ENCODE data around the gene CHRNE.
"Not testable (repeated sequence)": the region's sequence is repeated elsewhere in the genome, so short reads cannot be mapped to it uniquely, and the experiment has no call there.

Gene CHRNE

DNA sequence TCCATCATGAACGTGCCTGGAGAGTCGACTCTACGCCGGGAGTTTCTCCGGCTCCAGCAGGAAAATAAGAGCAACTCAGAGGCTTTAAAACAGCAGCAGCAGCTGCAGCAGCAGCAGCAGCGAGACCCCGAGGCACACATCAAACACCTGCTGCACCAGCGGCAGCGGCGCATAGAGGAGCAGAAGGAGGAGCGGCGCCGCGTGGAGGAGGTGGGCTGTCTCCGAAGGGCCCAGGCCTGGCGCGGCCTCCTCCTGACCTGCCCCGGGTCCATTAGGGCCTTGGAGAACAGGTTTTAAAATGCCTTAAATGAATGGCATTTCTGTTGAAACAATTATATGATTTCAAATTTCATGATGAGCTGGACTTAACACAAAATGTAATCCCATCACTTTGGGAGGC is 15.3 kb downstream of the CHRNE start:
- no peak for DNase-seq (ENCODE audit: low read depth in 2 of 2)

DNA sequence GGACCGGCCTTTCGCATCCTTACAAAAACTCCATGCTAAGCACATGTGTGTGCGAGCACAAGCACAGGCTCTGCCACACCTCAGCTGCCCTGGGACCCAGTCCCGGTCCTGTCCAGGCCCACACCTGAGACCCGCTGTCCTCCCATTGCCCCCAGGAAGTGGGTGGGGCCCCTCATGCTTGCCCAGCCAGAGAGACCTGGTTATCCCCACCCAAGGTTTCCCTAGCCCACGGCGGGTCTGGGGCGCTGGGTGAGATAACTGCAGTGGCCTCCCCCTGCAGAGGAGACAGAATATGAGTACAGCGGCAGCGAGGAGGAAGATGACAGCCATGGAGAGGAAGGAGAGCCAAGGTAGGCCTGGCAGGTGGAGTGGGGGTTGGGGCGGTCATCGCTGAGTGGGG is 16.1 kb downstream of the CHRNE start:
- DNase-seq (ENCODE audit: low read depth in 2 of 2): no peak

DNA sequence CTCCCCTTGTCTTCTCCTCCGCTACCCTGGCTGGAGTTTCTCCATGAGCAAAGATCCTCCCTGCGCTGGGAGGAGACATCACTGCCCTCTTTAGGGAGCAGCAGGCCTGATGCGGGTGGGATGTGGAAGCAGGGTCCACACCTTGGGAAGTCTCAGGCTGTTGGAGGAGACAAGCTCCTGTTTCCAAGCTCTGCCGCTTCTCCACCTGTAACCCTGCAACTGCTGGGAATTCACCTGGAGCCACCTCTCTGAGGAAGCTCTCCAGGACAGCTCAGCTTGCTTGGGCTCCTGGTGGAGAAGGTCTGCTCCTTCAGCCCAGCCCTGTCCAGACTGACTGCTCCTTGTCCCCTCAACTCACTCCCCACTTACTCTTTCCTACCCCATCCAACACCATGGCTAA is 18.4 kb downstream of the CHRNE start:
- no peak for DNase-seq (ENCODE audit: low read depth in 2 of 2)

DNA sequence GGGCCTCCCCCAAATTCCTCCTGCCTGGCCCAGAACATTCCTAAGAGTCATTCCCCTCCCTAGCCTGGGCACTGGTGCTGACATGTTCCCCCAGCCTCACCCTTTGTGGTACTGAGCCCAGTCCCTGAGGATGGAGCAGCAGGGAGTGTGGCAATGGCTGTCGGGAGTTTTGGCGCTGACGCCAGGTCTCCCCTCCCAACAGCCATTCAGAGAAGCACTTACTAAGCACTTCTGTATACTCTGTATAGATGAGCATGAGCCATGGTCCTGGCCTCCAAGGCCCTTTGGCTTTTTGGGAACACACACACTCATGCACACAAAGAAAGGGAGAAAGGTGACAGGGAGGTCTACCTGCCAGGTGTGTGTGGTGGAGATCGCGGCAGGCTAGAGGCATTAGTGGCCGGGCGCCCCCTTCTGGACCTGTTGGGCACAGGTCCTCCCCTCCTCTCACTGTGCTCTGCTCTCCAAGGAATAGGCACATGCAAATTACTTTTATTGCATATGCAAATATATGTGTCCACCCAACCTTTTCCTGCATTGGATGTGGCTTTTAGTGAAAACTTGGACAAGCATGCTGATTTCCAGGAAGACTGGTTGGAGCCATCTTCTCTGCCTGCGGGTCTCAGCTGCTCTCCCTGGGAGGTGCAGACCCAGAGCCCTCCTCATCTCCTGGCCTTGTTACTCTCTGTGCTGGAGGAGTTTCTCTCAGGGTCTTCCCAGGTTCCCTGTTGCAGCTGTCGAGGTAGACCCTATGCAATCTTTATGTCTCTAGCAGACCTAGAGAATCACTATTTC is 20.9 kb downstream of the CHRNE start:
- DNase-seq (ENCODE audit: low read depth in 2 of 2): no peak

DNA sequence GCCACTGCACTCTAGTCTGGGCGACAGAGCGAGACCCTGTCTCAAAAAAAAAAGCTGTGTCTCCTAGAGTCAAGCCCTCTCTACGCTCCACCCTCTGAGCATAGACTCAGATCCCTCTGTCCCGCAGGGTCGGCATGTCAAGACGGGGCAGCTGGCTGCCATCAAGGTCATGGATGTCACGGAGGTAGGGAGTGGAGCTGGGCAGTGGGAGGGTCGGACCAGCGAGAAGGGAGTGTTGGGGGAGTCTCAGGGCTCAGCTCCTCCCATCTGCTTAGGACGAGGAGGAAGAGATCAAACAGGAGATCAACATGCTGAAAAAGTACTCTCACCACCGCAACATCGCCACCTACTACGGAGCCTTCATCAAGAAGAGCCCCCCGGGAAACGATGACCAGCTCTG is 22.0 kb downstream of the CHRNE start:
- no peak for DNase-seq (ENCODE audit: low read depth in 2 of 2)

DNA sequence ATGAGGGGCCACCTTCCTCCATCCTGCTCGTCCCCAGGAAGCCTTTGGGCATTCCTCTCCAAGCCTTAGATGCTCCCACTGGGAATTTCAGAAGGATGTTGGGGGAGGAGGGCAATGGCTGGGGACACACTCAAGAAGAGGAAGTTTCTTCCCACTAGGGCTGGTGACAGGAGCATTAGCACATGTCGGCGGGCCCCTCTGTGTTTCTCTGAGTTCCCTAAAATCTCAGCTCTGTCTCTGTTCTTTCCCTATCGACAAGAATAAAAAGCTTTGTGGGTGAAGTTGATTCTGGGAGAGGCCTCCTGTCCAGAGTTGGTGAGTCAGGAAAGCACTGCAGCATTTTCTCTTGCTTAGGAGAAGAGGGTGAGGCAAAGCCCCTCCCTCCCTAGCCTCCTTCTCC is 23.3 kb downstream of the CHRNE start:
- no peak for DNase-seq (ENCODE audit: low read depth in 2 of 2)

DNA sequence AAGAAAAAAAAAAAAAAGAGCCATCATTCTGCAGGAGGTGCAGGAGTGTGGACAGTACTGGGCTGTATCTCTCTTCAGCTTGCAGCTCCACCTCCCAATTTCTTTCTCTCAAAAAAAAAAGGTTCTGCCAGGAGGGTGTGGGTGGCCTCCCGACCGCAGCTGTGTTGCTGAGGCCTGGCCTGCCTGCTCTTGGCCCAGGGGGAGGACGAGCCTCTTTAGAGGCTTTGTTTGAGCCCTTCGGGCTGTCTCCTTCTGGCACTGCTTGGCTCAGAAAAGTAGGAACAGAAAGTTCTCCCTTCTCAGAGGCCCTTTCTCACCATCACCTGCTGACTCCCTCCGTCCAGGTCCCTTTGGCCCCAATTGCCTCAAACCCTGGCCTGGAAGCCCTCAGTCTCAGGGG is 25.8 kb downstream of the CHRNE start:
- no peak for DNase-seq (ENCODE audit: low read depth in 2 of 2)

DNA sequence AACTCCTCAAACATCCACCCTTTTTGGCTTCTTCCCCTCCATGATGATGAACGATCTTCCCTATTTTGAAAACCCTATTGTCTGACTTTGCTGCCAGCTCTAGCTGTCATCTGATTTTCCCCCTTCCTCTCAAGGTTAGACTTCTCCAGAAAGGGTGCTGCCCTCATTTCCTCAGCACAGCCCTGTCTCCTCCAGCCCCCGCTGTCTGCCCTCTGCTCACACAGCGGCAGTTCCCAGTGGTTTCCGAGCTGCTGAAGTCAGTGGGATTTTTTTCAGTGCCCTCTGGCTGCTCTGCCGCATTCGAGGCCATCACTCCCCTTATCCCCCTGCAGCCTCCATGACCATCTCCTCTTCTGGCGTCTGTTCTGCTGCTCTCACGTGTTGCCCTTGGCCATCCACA is 30.1 kb downstream of the CHRNE start:
- no peak for DNase-seq (ENCODE audit: low read depth in 2 of 2)

DNA sequence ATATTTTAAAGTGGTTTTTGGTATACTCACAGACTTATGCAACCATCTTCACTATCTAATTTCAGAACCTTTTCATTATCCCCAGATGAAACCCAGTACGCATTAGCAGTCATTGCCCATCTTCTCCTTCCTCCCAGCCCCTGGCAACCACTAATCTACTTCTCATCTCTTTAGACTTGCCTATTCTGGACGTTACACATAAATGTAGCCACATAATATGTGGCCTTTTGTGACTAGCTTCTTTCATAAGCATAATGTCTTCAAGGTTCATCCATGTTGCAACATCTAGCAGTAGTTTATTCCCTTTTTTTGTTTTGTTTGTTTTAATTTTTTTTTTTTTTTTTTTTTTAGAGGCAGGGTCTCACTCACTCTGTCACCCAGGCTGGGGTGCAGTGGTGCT is 32.0 kb downstream of the CHRNE start:
- DNase-seq (ENCODE audit: low read depth in 2 of 2): no peak

DNA sequence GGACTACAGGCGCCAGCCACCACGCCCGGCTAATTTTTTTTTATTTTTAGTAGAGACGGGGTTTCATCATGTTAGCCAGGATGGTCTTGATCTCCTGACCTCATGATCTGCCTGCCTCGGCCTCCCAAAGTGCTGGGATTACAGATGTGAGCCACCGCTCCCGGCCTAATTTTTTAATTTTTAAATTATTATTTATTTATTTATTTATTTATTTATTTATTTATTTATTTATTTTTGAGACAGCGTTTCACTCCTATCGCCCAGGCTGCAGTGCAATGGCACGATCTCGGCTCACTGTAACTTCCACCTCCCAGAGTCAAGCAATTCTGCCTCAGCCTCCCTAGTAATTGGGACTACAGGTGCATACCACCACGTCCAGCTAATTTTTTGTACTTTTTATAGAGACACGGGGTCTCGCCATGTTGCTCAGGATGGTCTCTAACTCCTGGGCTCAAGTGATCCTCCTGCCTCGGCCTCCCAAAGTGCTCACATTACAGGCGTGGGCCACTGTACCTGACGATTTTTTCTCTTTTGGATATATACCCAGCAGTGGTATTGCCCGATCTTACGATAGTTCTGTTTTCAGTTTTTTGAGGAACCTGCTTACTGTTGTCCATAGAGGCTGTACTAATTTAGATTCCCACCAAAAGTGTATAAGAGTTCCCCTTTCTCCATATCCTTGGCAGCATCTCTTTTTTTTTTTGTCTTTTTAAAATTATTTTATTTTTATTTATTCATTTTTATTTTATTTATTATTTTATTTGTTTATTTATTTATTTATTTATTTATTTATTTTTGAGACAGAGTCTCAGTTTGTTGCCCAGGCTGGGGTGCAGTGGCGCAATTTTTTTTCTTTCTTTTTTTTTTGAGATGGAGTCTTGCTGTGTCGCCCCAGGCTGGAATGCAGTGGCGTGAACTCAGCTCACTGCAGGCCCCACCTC is 33.6 kb downstream of the CHRNE start:
- not testable (repeated sequence) for DNase-seq (ENCODE audit: low read depth in 2 of 2)

DNA sequence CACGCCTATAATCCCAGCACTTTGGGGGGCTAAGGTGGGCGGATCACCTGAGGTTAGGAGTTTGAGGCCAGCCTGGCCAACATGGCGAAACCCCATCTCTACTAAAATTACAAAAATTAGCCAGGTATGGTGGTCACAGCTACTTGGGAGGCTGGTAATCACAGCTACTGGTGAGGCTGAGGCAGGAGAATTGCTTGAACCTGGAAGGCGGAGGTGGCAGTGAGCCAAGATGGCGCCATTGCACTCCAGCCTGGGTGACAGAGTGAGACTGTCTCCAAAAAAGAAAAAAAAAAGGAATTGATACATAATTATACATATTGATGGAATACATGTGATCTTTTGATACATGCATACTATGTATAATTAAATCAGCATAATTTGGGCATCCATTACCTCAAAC is 35.4 kb downstream of the CHRNE start:
- not testable (repeated sequence) for DNase-seq (ENCODE audit: low read depth in 2 of 2)

DNA sequence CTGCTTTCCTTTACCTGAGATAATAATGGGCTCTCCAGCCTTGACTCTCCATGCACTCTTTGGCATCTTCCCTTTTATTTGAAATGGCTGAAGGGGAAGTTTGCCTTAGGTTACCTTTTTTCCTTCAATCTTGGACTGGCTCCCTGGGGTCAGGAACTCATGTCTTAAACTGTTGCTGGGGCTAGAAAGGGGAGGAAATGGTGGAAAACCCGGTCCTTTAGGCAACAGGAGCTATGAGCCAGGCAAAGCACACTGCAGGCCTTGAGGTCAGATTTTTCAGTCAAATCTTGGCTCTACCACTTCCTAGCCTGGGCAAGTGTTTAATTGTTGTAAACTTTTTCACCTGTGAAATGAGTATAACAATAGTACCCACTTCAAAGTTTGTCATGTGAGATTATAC is 39.6 kb downstream of the CHRNE start:
- no peak for DNase-seq (ENCODE audit: low read depth in 2 of 2)

DNA sequence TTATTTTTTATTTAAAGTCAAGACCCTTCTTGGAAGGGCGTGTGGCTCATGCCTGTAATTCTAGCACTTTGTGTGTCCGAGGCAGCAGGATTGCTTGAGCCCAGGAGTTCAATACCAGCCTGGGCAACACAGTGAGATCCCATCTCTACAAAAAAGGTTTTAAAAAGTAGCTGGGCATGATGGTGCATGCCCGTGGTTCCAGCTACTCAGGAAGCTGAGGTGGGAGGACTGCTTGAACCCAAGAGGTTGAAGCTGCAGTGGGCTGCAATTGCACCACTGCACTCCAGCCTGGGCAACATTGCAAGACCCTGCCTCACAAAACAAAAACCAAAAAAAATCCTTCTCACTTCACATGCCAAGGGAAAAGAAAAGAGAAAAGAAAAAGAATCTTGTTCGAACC is 40.2 kb downstream of the CHRNE start:
- no peak for DNase-seq (ENCODE audit: low read depth in 2 of 2)

DNA sequence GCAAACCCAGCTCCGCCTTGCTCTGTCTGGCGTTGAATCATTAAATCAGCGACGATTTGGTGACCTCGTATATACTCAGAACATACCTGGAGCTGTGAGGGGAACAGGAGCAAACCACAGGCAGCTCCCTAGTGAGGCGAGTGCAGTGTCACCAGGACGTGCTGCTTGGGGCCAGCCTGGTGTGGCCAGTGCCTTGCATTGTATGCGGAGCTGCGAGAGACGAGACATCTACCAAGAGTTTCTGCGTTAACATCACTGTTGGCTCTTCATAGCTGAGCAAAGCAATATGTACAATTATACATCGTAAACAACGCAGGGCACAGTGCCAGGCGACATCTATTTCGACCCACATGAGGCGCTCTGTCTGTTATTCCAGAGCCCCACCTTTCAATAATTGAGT is 41.8 kb downstream of the CHRNE start:
- DNase-seq (ENCODE audit: low read depth in 2 of 2): no peak

DNA sequence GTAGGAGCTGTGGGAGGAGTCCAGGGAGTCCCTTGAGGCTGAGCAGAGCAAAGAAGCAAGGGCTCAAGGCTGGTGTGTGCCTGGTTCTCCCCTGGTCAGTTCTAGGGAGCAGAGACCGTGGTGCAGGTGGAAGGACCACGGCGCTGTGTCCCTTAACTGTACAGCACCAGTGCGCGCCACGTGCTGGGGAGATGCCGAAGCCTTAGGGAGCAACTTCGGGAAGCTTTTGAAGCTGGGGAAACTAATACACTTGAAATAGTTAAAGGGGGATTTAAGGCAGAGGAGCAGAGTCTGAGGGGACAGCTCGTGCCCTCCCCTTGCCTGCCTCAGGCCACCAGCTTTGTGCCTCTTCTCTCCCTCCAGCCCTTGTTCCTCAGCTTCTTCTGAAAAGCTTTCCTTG is 42.2 kb downstream of the CHRNE start:
- no peak for DNase-seq (ENCODE audit: low read depth in 2 of 2)

DNA sequence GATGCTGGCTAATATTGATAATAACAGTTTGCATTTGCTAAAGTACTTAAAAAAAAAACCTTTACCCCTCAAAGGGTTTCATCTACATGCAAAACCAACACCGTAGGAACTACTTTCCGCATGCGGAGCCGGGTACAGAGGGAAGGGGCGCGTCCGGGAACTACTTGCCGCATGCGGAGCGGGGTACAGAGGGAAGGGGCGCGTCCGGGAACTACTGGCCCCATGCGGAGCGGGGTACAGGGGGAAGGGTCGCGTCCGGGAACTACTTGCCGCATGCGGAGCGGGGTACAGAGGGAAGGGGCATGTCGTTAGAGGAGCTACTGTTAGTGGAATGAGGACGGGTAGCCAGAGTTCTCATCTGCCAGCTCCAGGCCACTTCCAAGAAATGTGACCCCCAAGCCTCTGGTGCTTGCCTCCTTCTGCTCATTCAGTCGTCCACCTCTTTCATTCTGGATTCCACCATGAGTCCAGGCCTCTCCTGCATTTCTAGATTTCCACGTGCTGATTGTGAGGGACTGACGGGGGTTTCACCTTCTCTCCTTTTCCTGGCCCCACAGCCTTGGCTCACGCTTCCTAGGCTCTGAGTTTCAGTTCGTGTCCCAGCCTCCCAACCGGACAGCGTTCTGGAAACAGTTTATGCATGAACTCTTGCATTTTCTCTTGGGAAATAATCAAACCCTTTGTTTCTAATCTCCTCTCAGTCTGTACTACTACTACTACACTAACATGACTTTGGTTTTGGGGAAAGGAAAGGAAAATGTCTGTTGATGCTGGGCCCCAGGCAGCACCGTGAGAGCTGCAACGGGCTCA is 42.9 kb downstream of the CHRNE start:
- DNase-seq (ENCODE audit: low read depth in 2 of 2): no peak

DNA sequence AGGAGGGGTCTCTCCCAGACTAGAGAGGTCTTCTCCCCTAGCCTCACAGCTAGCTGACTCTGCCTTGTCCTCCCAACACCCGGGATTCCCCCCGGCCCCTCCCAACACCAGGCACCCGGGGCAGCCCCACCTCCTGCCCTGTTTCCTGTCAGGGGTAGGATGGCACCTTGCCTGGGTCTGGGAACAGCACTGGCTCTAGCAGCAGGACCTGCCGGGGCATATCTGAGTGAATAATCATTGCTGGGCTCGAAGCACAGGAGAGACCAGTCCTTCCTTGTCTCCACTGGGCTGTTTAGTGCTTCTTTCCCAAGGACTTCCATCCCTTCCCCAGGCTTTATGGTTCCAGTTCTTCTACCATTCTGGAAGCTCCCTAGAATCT is 44.0 kb downstream of the CHRNE start:
- no peak for DNase-seq (ENCODE audit: low read depth in 2 of 2)

DNA sequence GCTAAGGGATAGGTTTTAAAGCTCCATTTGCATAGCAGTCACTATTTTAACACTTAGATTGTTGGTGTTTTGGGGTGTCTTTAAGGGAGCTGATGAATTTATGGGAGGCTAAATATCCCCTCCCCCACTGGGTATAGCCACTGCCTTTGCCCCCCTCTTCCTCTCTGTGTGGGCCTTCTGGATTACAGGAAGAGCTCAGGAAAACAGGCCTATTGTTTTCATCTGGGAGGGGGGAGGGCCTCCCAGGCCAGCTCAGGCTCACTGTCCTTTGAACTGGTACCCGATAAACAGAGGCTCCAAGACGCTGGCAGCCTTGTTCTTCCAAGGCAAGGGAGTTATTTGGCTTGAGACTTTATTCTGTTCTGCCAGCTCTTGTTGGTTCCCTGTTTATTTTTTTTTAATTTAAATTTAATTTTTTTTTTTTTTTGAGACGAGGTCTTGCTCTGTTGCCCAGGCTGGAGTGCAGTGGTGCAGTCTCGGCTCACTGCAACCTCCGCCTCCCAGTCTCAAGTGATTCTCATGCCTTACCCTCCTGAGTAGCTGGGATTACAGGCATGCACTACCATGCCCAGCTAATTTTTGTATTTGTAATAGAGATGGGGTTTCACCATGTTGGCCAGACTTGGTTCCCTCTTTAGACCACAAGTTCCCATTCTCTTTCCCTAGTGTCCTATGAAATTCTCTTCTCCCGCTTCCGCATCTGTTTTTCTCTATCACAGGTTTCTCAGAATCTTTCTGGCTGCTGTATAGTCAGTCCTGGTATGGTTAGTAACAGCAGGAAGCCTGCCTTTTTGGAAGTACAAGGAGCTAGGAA is 44.6 kb downstream of the CHRNE start:
- no peak for DNase-seq (ENCODE audit: low read depth in 2 of 2)

DNA sequence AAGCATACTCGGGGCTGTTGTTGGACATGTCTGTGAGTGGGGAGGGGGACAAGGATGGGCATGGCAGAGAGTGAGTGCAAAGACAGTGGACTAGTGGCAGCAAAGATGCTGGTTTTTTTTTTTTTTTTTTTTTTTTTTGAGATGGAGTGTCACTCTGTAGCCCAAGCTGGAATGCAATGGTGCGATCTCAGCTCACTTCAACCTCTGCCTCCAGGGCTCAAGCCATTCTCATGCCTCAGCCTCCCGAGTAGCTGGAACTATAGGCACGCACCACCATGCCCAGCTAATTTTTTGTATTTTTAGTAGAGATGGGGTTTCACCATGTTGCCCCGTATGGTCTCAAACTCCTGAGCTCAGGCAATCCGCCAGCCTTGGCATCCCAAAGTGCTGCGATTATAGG is 45.6 kb downstream of the CHRNE start:
- not testable (repeated sequence) for DNase-seq (ENCODE audit: low read depth in 2 of 2)

DNA sequence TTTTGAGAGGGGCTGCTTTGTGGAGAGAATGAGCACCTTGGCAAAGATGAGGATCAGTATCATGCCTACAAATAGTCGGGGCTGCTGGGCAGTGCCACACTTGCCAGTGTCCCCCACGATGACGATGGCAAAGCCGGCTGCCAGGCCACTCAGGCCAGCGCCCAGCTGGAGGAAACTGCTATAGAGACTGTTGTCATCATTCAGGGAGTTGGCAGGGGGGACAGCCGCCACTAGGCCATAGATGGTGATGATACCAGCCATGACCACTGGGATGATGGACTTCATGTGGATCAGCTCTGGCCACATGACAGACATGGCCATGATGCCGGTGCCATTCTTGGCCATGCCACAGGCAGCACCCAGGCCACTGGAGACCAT is 46.0 kb downstream of the CHRNE start:
- no peak for DNase-seq (ENCODE audit: low read depth in 2 of 2)

DNA sequence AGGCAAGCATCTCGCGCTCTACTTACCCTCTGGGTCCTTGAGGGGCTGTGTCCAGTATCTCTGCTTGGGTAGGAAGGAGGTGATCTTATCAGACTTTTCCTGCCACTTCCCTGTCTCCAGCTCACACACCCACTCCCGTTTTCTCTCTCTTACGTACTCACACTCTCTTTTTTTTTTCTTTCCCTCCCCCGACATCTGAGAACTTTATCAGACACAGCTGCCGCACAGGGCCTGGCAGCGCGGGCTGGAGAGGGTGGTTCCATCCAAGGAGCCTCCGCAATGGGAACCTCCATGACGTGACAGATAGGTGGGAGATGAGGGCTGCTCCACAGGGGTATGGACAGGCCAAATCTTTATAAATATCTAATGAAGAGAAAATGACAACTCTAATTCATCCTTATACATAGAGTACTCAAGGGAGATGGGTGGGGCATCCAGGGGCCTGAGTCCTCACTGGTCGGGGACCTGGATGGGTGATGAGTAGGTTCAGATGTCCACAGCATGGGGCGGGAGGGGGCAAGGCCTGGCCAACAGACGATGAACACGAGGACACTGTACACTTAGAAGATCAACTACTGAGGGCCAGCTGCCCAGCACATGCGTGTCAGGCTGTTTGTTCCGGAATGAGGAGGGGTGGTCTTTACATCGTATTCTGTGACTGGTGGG is 46.5 kb downstream of the CHRNE start:
- DNase-seq (ENCODE audit: low read depth in 2 of 2): no peak
